T-helper 9 cell (primary cell): ENCODE measurements around the gene SLC8A1.

Experiments
- DNase-seq: peaks from one replicate; pipeline ENCODE4 v3.0.0-alpha.2; 2020
- total RNA-seq, 2 donors: gene quantifications; one replicate each; lab custom pipeline; 2026; lab: John Stamatoyannopoulos, UW

SLC8A1 gene
- 0 to 0.72 reads per million in 2 donors for total RNA-seq

GRCh38 chr2:40451918-40452605 is at the start of gene SLC8A1:
TSS of gene SLC8A1 (minus strand) at chr2:40452090.
- no peak for DNase-seq

- no peak for DNase-seq
Measured at GRCh38 chr2:40499437-40499836, 47.5 kb upstream of the SLC8A1 start.

- DNase-seq = no peak
Measured at GRCh38 chr2:40497251-40497859, 45.5 kb upstream of the SLC8A1 start.

GRCh38 chr2:40489678-40489960 is 37.7 kb upstream of the SLC8A1 start:
- no peak for DNase-seq

- DNase-seq = no peak
Measured at GRCh38 chr2:40488927-40489677, 37.2 kb upstream of the SLC8A1 start.

GRCh38 chr2:40488101-40488601 is 36.3 kb upstream of the SLC8A1 start:
- DNase-seq = no peak

- DNase-seq = no peak
Measured at GRCh38 chr2:40487602-40488001, 35.7 kb upstream of the SLC8A1 start.

- DNase-seq = no peak
Measured at GRCh38 chr2:40485854-40486253, 34.0 kb upstream of the SLC8A1 start.

GRCh38 chr2:40485318-40485717 is 33.4 kb upstream of the SLC8A1 start:
- no peak for DNase-seq

- DNase-seq = no peak
Measured at GRCh38 chr2:40483549-40484243, 31.8 kb upstream of the SLC8A1 start.

- DNase-seq = no peak
Measured at GRCh38 chr2:40480596-40480995, 28.7 kb upstream of the SLC8A1 start.

- DNase-seq = no peak
Measured at GRCh38 chr2:40480073-40480472, 28.2 kb upstream of the SLC8A1 start.

- no peak for DNase-seq
Measured at GRCh38 chr2:40477361-40477760, 25.5 kb upstream of the SLC8A1 start.

GRCh38 chr2:40476436-40476835 is 24.5 kb upstream of the SLC8A1 start:
- DNase-seq = no peak

GRCh38 chr2:40474306-40474705 is 22.4 kb upstream of the SLC8A1 start:
- no peak for DNase-seq

GRCh38 chr2:40471866-40472265 is 20.0 kb upstream of the SLC8A1 start:
- DNase-seq = no peak

GRCh38 chr2:40470822-40471813 is 19.2 kb upstream of the SLC8A1 start:
- no peak for DNase-seq

- no peak for DNase-seq
Measured at GRCh38 chr2:40466935-40467572, 15.2 kb upstream of the SLC8A1 start.

- DNase-seq = no peak
Measured at GRCh38 chr2:40466332-40466906, 14.5 kb upstream of the SLC8A1 start.

- no peak for DNase-seq
Measured at GRCh38 chr2:40463112-40463511, 11.2 kb upstream of the SLC8A1 start.

- DNase-seq = no peak
Measured at GRCh38 chr2:40458271-40458794, 6.4 kb upstream of the SLC8A1 start.
